SK-N-SH (cell line): ENCODE data around the gene CFAP100. TPM values are rescaled to one million over a fixed set of nuclear protein-coding genes. Genes with fewer than 3 reads are reported as not detected.

ENCODE experiments used
- CTCF ChIA-PET: fragments of 300-600, 350-600 bp; formaldehyde crosslinking; extraction: SDS; loops from one replicate; lab custom pipeline; 2021; lab: Yijun Ruan, JAX
- POLR2A ChIA-PET: fragments of 350-600 bp; sonication (Branson Sonifier 250); formaldehyde crosslinking; extraction: SDS; loops from one replicate; lab custom pipeline; 2020; ENCODE audit warnings: antibody characterized with exemption, inconsistent platforms; lab: Yijun Ruan, JAX
- DNase-seq: peaks from one replicate; pipeline ENCODE4 v3.0.0; 2012
- H2AFZ ChIP-seq: fragments of 200-600 bp; sonication (generic); 2 replicates; pipeline ENCODE4 v1.8.1; 2016; ENCODE audit warnings: antibody characterized with exemption, mild to moderate bottlenecking, low read depth
- H3F3A ChIP-seq: fragments of 200-600 bp; sonication (generic); replicated peaks from 2 replicates; pipeline ENCODE3; 2016; ENCODE audit warnings: antibody characterized with exemption, mild to moderate bottlenecking; ENCODE audit not compliant: insufficient read depth
- H3K27ac ChIP-seq, 2 experiments: fragments of 200-500 bp in 1 of 2; fragments of 200-600 bp in 1 of 2; sonication (Bioruptor generic) in 1 of 2; sonication (generic), shearing (Covaris generic) in 1 of 2; 2 replicates each; pipeline versions ENCODE4 v1.5.1 to v1.6.1; 2014 to 2016; ENCODE audit warnings: low read depth in 2 of 2, inconsistent platforms in 1 of 2, low read length in 1 of 2, mild to moderate bottlenecking in 1 of 2, mixed read lengths in 1 of 2
- H3K27me3 ChIP-seq: fragments of 200-600 bp; sonication (generic), shearing (Covaris generic); 2 replicates; pipeline ENCODE4 v1.6.1; 2016; ENCODE audit warnings: mixed run types; ENCODE audit not compliant: insufficient read depth
- H3K36me3 ChIP-seq, 2 experiments: fragments of 200-500 bp in 1 of 2; fragments of 200-600 bp in 1 of 2; sonication (Bioruptor generic) in 1 of 2; sonication (generic) in 1 of 2; replicated peaks in 1 of 2; 2 replicates each; pipeline versions ENCODE3 to v1.5.1; 2014 to 2016; ENCODE audit warnings: low read length in 1 of 2, mild to moderate bottlenecking in 1 of 2; ENCODE audit not compliant: insufficient read depth in 2 of 2, control insufficient read depth in 1 of 2
- H3K4me1 ChIP-seq, 2 experiments: fragments of 200-500 bp in 1 of 2; fragments of 200-600 bp in 1 of 2; sonication (Bioruptor generic) in 1 of 2; sonication (generic), shearing (Covaris generic) in 1 of 2; 2 replicates each; pipeline versions ENCODE4 v1.5.1 to v1.6.1; 2014 to 2016; ENCODE audit warnings: low read depth in 1 of 2, low read length in 1 of 2, mixed run types in 1 of 2; ENCODE audit not compliant: insufficient read depth in 2 of 2, control insufficient read depth in 1 of 2
- H3K4me2 ChIP-seq: fragments of 200-600 bp; sonication (generic), shearing (Covaris generic); 2 replicates; pipeline ENCODE4 v1.6.1; 2017; ENCODE audit warnings: mixed run types
- H3K4me3 ChIP-seq, 2 experiments: fragments of 200-500 bp in 1 of 2; fragments of 200-600 bp in 1 of 2; sonication (Bioruptor generic) in 1 of 2; sonication (generic), shearing (Covaris generic) in 1 of 2; 2 replicates each; pipeline versions ENCODE4 v1.5.1 to v1.8.1; 2014 to 2016; ENCODE audit warnings: low read depth in 2 of 2, inconsistent platforms in 1 of 2, low read length in 1 of 2, mild to moderate bottlenecking in 1 of 2, mixed read lengths in 1 of 2, moderate library complexity in 1 of 2
- H3K79me2 ChIP-seq: fragments of 200-600 bp; sonication (generic); 2 replicates; pipeline ENCODE4 v1.8.1; 2017; ENCODE audit warnings: mild to moderate bottlenecking; ENCODE audit not compliant: insufficient read depth
- H3K9ac ChIP-seq: fragments of 200-600 bp; sonication (generic); 2 replicates; pipeline ENCODE4 v1.6.1; 2017; ENCODE audit warnings: mixed run types
- H3K9me2 ChIP-seq: fragments of 200-600 bp; sonication (generic); 2 replicates; pipeline ENCODE4 v1.6.1; 2017; ENCODE audit warnings: mixed run types
- H3K9me3 ChIP-seq: fragments of 200-600 bp; sonication (generic); 2 replicates; pipeline ENCODE4 v1.6.1; 2017; ENCODE audit warnings: mixed run types, mild to moderate bottlenecking, moderate library complexity
- H4K20me1 ChIP-seq: fragments of 200-600 bp; sonication (generic); 2 replicates; pipeline ENCODE4 v1.6.1; 2017; ENCODE audit warnings: mild to moderate bottlenecking, mixed run types; ENCODE audit not compliant: insufficient read depth
- CHD2 ChIP-seq: fragments of 150-350 bp; IDR thresholded peaks from 2 replicates; pipeline ENCODE4 v1.6.1; 2018; ENCODE audit warnings: low read length; ENCODE audit not compliant: partially characterized antibody
- CTCF ChIP-seq: fragments of 200-600 bp; sonication (generic); IDR thresholded peaks from 2 replicates; pipeline ENCODE4 v1.6.1; 2017; ENCODE audit warnings: antibody characterized with exemption, mild to moderate bottlenecking, moderate library complexity
- FOXJ3 ChIP-seq: sonication (generic); formaldehyde crosslinking; IDR thresholded peaks from 2 replicates; pipeline ENCODE4 v1.5.1; 2020; ENCODE audit warnings: mild to moderate bottlenecking, missing genetic modification reagents
- FOXM1 ChIP-seq: IDR thresholded peaks from 2 replicates; pipeline ENCODE4 v1.4.0; 2012; ENCODE audit warnings: low read depth, mild to moderate bottlenecking
- GABPA ChIP-seq: IDR thresholded peaks from 2 replicates; pipeline ENCODE4 v1.4.0; 2012; ENCODE audit warnings: low read depth, mild to moderate bottlenecking
- JUND ChIP-seq: IDR thresholded peaks from 2 replicates; pipeline ENCODE4 v1.4.0; 2012
- NFIC ChIP-seq: IDR thresholded peaks from 2 replicates; pipeline ENCODE4 v1.4.0; 2012; ENCODE audit warnings: borderline replicate concordance
- NRF1 ChIP-seq: IDR thresholded peaks from 2 replicates; pipeline ENCODE4 v1.6.1; 2012; ENCODE audit warnings: low read depth, mild to moderate bottlenecking, low read length
- POLR2AphosphoS5 ChIP-seq: IDR thresholded peaks from 2 replicates; pipeline ENCODE4 v1.6.1; 2012; ENCODE audit warnings: low read depth, low read length
- RAD21 ChIP-seq: IDR thresholded peaks from 2 replicates; pipeline ENCODE4 v1.6.1; 2012; ENCODE audit warnings: mild to moderate bottlenecking, low read length
- RCOR1 ChIP-seq: fragments of 150-350 bp; IDR thresholded peaks from 2 replicates; pipeline ENCODE4 v1.6.1; 2017; ENCODE audit warnings: antibody characterized with exemption, low read length
- RFX5 ChIP-seq: IDR thresholded peaks from 2 replicates; pipeline ENCODE4 v1.6.1; 2012; ENCODE audit warnings: mild to moderate bottlenecking, improper control_type of control experiment, low read length
- SMC3 ChIP-seq: IDR thresholded peaks from 2 replicates; pipeline ENCODE4 v1.6.1; 2012; ENCODE audit warnings: low read depth, low read length, improper control_type of control experiment
- TAF1 ChIP-seq: IDR thresholded peaks from 2 replicates; pipeline ENCODE4 v1.6.1; 2012; ENCODE audit warnings: low read depth, mild to moderate bottlenecking, low read length, moderate library complexity, borderline replicate concordance
- TEAD4 ChIP-seq: IDR thresholded peaks from 2 replicates; pipeline ENCODE4 v1.4.0; 2012; ENCODE audit warnings: mild to moderate bottlenecking, borderline replicate concordance; ENCODE audit not compliant: insufficient read depth
- WGBS: methylation state at CpG from one replicate; pipeline ENCODE4 v1.1.6; 2017; ENCODE audit warnings: low lambda C conversion rate; 5-methylcytosine and 5-hydroxymethylcytosine counted together
- polyA plus RNA-seq, 3 experiments: library from polyadenylated mRNA; depleted of rRNA; stranded (reverse); fragments of >200 nt; gene quantifications; 2 replicates each; pipeline ENCODE4 v1.2.3, GENCODE V29; 2012
- TF ChIP-seq, protein P1 (sequence below): fragments of 150-350 bp; IDR thresholded peaks from 2 replicates; pipeline ENCODE4 v1.6.1; 2016; ENCODE audit warnings: mild to moderate bottlenecking, low read depth, low read length
- TF ChIP-seq, protein P2 (sequence below): IDR thresholded peaks from 2 replicates; pipeline ENCODE4 v1.4.0; 2012; ENCODE audit warnings: low read depth, borderline replicate concordance
- TF ChIP-seq, protein P3 (sequence below): fragments of 150-350 bp; IDR thresholded peaks from 2 replicates; pipeline ENCODE4 v1.6.1; 2017; ENCODE audit warnings: antibody characterized with exemption, low read length, low read depth, borderline replicate concordance
- TF ChIP-seq, protein P4 (sequence below): IDR thresholded peaks from 2 replicates; pipeline ENCODE4; 2012

Gene CFAP100
- polyA plus RNA-seq, 1 of the 3 experiments (the other 2 are of a cell fraction), result not detected

- H3F3A ChIP-seq, result no peaks in the 10 kb centered on the region
- H3K9ac ChIP-seq, result no peak overlapping the region
- peaks cover 0 to 26% of the 10 kb centered on the region in 2 experiments; a peak in 1 of 4 replicates for H3K4me1 ChIP-seq
- H2AFZ ChIP-seq, result no peak overlapping the region
- no peaks in the 10 kb centered on the region for H3K79me2 ChIP-seq
- CTCF ChIA-PET, result interaction anchor here (1.0 kb wide), 1 partner anchor 305 kb away, joined by 3 read pairs; no protein-coding TSS in a partner anchor
- no peaks in the 10 kb centered on the region for H3K9me2 ChIP-seq
- TF ChIP-seq FOXJ3 (CRISPR knock-in tag) (no peak), TEAD4 (no peak), NRF1 (no peak), POLR2AphosphoS5 (no peak), TAF1 (no peak), SMC3 (no peak), RFX5 (no peak), RAD21 (no peak), CTCF (no peak), JUND (no peak), FOXM1 (no peak), GABPA (no peak), CHD2 (no peak), RCOR1 (no peak), NFIC (no peak)
- TF ChIP-seq, protein P1, sequence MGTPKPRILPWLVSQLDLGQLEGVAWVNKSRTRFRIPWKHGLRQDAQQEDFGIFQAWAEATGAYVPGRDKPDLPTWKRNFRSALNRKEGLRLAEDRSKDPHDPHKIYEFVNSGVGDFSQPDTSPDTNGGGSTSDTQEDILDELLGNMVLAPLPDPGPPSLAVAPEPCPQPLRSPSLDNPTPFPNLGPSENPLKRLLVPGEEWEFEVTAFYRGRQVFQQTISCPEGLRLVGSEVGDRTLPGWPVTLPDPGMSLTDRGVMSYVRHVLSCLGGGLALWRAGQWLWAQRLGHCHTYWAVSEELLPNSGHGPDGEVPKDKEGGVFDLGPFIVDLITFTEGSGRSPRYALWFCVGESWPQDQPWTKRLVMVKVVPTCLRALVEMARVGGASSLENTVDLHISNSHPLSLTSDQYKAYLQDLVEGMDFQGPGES, result no peak
- TF ChIP-seq, protein P2, sequence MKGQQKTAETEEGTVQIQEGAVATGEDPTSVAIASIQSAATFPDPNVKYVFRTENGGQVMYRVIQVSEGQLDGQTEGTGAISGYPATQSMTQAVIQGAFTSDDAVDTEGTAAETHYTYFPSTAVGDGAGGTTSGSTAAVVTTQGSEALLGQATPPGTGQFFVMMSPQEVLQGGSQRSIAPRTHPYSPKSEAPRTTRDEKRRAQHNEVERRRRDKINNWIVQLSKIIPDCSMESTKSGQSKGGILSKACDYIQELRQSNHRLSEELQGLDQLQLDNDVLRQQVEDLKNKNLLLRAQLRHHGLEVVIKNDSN, result no peak
- TF ChIP-seq, protein P3, sequence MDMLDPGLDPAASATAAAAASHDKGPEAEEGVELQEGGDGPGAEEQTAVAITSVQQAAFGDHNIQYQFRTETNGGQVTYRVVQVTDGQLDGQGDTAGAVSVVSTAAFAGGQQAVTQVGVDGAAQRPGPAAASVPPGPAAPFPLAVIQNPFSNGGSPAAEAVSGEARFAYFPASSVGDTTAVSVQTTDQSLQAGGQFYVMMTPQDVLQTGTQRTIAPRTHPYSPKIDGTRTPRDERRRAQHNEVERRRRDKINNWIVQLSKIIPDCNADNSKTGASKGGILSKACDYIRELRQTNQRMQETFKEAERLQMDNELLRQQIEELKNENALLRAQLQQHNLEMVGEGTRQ, result no peak
- TF ChIP-seq, protein P4, sequence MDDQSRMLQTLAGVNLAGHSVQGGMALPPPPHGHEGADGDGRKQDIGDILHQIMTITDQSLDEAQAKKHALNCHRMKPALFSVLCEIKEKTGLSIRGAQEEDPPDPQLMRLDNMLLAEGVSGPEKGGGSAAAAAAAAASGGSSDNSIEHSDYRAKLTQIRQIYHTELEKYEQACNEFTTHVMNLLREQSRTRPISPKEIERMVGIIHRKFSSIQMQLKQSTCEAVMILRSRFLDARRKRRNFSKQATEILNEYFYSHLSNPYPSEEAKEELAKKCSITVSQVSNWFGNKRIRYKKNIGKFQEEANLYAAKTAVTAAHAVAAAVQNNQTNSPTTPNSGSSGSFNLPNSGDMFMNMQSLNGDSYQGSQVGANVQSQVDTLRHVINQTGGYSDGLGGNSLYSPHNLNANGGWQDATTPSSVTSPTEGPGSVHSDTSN, result no peak
- peaks cover 4 to 21% of the 10 kb centered on the region in 2 experiments for H3K36me3 ChIP-seq
- POLR2A ChIA-PET, result no interaction called here
- no peaks in the 10 kb centered on the region for H3K27me3 ChIP-seq
- H3K4me2 ChIP-seq, result no peak overlapping the region
- DNase-seq, result peak; percentile 9
- WGBS, result 98% methylated on average over 10 of the region's 10 CpGs
- H3K9me3 ChIP-seq, result no peaks in the 10 kb centered on the region
- no peak overlapping the region for H3K4me3 ChIP-seq
- H3K27ac ChIP-seq, result no peak overlapping the region
- H4K20me1 ChIP-seq, result no peaks in the 10 kb centered on the region
Measured at GRCh38 chr3:126438746-126439145, 44.0 kb downstream of the CFAP100 start.
